Smooth muscle cell (in vitro differentiated cells): ENCODE measurements around the gene LPP. TPM values are rescaled to one million over a fixed set of nuclear protein-coding genes. Genes with fewer than 3 reads are reported as not detected.

Experiments
- DNase-seq: peaks from one replicate; lab custom pipeline; 2025; ENCODE audit not compliant: unreplicated experiment; lab: John Stamatoyannopoulos, UW
- H2AFZ ChIP-seq: fragments of 200-600 bp; sonication (generic); 2 replicates; pipeline ENCODE4 v1.6.0; 2016; ENCODE audit warnings: antibody characterized with exemption, low read depth, mild to moderate bottlenecking
- H3F3A ChIP-seq: fragments of 200-600 bp; sonication (generic); 2 replicates; pipeline ENCODE4 v1.6.0; 2017; ENCODE audit warnings: antibody characterized with exemption, low read depth
- H3K27ac ChIP-seq: fragments of 200-600 bp; sonication (generic); 2 replicates; pipeline ENCODE4 v1.5.1; 2016; ENCODE audit warnings: low read depth, mild to moderate bottlenecking
- H3K27me3 ChIP-seq: fragments of 200-600 bp; sonication (generic); 2 replicates; pipeline ENCODE4 v1.6.1; 2016; ENCODE audit warnings: low read depth, mild to moderate bottlenecking
- H3K36me3 ChIP-seq: fragments of 200-600 bp; sonication (generic); 2 replicates; pipeline ENCODE4 v1.5.1; 2016; ENCODE audit warnings: low read depth
- H3K4me1 ChIP-seq: fragments of 200-600 bp; sonication (generic); 2 replicates; pipeline ENCODE4 v1.5.1; 2016; ENCODE audit warnings: low read depth
- H3K4me2 ChIP-seq: fragments of 200-600 bp; sonication (generic); 2 replicates; pipeline ENCODE4 v1.6.0; 2016; ENCODE audit warnings: mild to moderate bottlenecking
- H3K4me3 ChIP-seq: fragments of 200-600 bp; sonication (generic); 2 replicates; pipeline ENCODE4 v1.5.1; 2016; ENCODE audit warnings: mild to moderate bottlenecking
- H3K79me2 ChIP-seq: fragments of 200-600 bp; sonication (generic); 2 replicates; pipeline ENCODE4 v1.6.0; 2016; ENCODE audit warnings: low read depth, mild to moderate bottlenecking
- H3K9ac ChIP-seq: fragments of 200-600 bp; sonication (generic); 2 replicates; pipeline ENCODE4 v1.6.0; 2016; ENCODE audit warnings: low read depth
- H3K9me3 ChIP-seq: fragments of 200-600 bp; sonication (generic); replicated peaks from 2 replicates; pipeline ENCODE4 v1.5.1; 2016; ENCODE audit warnings: low read depth
- H4K20me1 ChIP-seq: fragments of 200-600 bp; sonication (generic); 2 replicates; pipeline ENCODE4 v1.6.0; 2016; ENCODE audit warnings: low read depth
- WGBS: methylation state at CpG from one replicate; pipeline ENCODE4 v1.1.7; 2016; ENCODE audit warnings: low lambda C conversion rate; 5-methylcytosine and 5-hydroxymethylcytosine counted together
- polyA plus RNA-seq: library from polyadenylated mRNA; unstranded; fragments of >200 nt; fragmentation: Nextera tagmentation; extraction: Ambion mirVana; gene quantifications from 2 replicates; pipeline ENCODE4 v1.2.1, GENCODE V29; 2016
- total RNA-seq: library from RNA; depleted of rRNA; stranded (reverse); fragments of >200 nt; gene quantifications from 2 replicates; pipeline ENCODE4 v1.2.3, GENCODE V29; 2014
- TF ChIP-seq, protein P1 (sequence below): fragments of 200-600 bp; sonication (generic); IDR thresholded peaks from 2 replicates; pipeline ENCODE4 v1.5.1; 2017; ENCODE audit warnings: borderline replicate concordance, mild to moderate bottlenecking, antibody characterized with exemption; ENCODE audit not compliant: insufficient read depth, poor library complexity, severe bottlenecking

The LPP gene
- total and polyA plus RNA-seq, 2 experiments from 2014 or later, result 42.3 to 128 TPM

DNA sequence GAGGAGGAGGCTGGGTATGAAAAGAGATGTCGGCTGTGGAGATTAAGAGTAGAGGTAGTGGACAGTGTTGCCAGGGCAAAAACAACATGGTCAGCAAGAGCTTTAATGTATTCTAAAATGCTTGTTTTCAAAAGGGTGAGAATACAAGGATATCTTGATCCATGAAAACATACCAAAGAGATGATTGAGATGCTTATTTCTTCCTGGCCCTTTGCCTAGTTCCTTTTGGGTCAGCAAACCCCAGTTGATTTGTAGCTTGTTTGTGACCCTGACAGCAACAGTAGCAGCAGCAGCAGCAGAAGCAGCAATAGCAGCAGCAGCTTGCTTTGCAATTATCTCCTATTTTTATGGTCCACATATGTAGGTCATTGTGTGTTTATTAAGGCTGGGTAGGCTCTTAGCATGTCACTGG lies 337.3 kb downstream of the LPP start:
- H3K9me3 ChIP-seq, result no peaks in the 10 kb centered on the region
- H3K4me3 ChIP-seq, result no peak overlapping the region
- H3K27ac ChIP-seq, result peak overlapping the region; percentile 67
- H3K79me2 ChIP-seq, result peaks cover 50% of the 10 kb centered on the region
- no peaks in the 10 kb centered on the region for H3K4me1 ChIP-seq
- TF ChIP-seq, protein P1, sequence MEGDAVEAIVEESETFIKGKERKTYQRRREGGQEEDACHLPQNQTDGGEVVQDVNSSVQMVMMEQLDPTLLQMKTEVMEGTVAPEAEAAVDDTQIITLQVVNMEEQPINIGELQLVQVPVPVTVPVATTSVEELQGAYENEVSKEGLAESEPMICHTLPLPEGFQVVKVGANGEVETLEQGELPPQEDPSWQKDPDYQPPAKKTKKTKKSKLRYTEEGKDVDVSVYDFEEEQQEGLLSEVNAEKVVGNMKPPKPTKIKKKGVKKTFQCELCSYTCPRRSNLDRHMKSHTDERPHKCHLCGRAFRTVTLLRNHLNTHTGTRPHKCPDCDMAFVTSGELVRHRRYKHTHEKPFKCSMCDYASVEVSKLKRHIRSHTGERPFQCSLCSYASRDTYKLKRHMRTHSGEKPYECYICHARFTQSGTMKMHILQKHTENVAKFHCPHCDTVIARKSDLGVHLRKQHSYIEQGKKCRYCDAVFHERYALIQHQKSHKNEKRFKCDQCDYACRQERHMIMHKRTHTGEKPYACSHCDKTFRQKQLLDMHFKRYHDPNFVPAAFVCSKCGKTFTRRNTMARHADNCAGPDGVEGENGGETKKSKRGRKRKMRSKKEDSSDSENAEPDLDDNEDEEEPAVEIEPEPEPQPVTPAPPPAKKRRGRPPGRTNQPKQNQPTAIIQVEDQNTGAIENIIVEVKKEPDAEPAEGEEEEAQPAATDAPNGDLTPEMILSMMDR, result no peak
- H3K9ac ChIP-seq, result no peak overlapping the region
- no peaks in the 10 kb centered on the region for H4K20me1 ChIP-seq
- DNase-seq, result no peak
- 38% methylated on average over 1 of the region's 1 CpG for WGBS
- peaks cover 10% of the 10 kb centered on the region for H3K36me3 ChIP-seq
- H3F3A ChIP-seq, result peaks cover 3% of the 10 kb centered on the region
- peak overlapping the region; percentile 8 for H3K4me2 ChIP-seq
- H3K27me3 ChIP-seq, result no peaks in the 10 kb centered on the region
- H2AFZ ChIP-seq, result no peak overlapping the region

DNA sequence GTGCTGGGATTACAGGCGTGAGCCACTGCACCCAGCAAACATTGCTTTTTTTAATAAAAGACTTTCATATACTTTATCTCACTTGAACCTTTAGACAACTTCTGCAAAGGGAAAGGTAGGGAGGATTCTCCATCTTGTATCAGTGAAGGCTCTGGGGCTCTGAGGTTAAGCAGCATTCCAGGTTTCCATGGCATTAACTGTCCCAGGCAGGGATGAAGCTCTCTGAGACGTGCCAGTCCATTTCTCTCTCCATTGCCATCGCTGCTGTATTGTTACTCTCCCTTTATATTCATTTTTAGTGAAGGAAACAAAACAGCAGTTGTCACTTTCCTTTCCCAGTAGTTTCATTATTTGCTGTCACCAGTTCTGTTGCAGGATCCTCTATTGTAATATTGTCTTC lies 342.4 kb downstream of the LPP start:
- Histone ChIP-seq H2AFZ (no peak overlapping the region), H3K27me3 (no peaks in the 10 kb centered on the region), H3K27ac (peak overlapping the region; percentile 27), H4K20me1 (no peaks in the 10 kb centered on the region), H3K79me2 (peaks cover 66% of the 10 kb centered on the region), H3K4me1 (no peaks in the 10 kb centered on the region), H3K9ac (no peak overlapping the region), H3K4me3 (no peak overlapping the region), H3K36me3 (no peaks in the 10 kb centered on the region), H3K4me2 (peak overlapping the region; percentile 6), H3K9me3 (no peaks in the 10 kb centered on the region), H3F3A (peaks cover 3% of the 10 kb centered on the region)
- no peak for DNase-seq
- 81% methylated on average over 3 of the region's 3 CpGs for WGBS
- TF ChIP-seq, protein P1, result no peak

GRCh38 chr3:188497021-188497420 lies 343.1 kb downstream of the LPP start:
- 46% methylated on average over 4 of the region's 4 CpGs for WGBS
- Histone ChIP-seq H3K4me2 (peak overlapping the region; percentile 6), H3K36me3 (peaks cover 2% of the 10 kb centered on the region)

DNA sequence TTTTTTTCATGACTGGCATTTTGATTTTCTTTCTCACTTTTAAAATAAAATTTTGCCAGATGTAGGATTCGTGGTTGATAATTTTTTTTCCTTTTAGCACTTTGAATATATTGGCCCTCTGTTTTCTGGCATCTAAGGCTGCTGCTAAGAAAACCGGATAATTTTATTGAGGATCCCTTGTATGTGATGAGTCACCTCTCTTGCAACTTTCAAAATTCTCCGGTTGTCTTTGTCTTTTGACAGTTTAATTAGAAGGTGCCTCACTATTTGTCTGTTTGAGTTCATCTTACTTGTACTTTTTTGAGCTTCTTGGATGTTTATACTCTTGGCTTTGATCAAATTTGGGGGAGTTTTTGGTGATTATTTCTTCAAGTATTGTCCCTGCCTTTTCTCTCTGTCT lies 349.7 kb downstream of the LPP start:
- peaks cover 20% of the 10 kb centered on the region for H3F3A ChIP-seq
- H4K20me1 ChIP-seq, result no peaks in the 10 kb centered on the region
- no peak overlapping the region for H2AFZ ChIP-seq
- TF ChIP-seq, protein P1, result no peak
- no peak for DNase-seq
- no peak overlapping the region for H3K9ac ChIP-seq
- H3K27ac ChIP-seq, result no peak overlapping the region
- H3K27me3 ChIP-seq, result no peaks in the 10 kb centered on the region
- peaks cover 8% of the 10 kb centered on the region for H3K9me3 ChIP-seq
- 73% methylated on average over 3 of the region's 3 CpGs for WGBS
- no peak overlapping the region for H3K4me3 ChIP-seq
- peaks cover 67% of the 10 kb centered on the region for H3K79me2 ChIP-seq
- no peaks in the 10 kb centered on the region for H3K4me1 ChIP-seq
- no peak overlapping the region for H3K4me2 ChIP-seq
- peaks cover 6% of the 10 kb centered on the region for H3K36me3 ChIP-seq

More at GRCh38 chr3:188497021-188497420, 343.1 kb downstream of the LPP start:
- Histone ChIP-seq H3K4me1 (no peaks in the 10 kb centered on the region), H3K27ac (peak overlapping the region; percentile 27), H3K9me3 (no peaks in the 10 kb centered on the region), H3K9ac (no peak overlapping the region), H3K4me3 (no peak overlapping the region), H3F3A (peaks cover 3% of the 10 kb centered on the region), H2AFZ (no peak overlapping the region), H3K79me2 (peaks cover 71% of the 10 kb centered on the region), H4K20me1 (no peaks in the 10 kb centered on the region), H3K27me3 (no peaks in the 10 kb centered on the region)
- DNase-seq, result no peak
- TF ChIP-seq, protein P1, result no peak
